LHCN-M2 (cell line): ENCODE data around the gene GIPR. TPM values are rescaled to one million over a fixed set of nuclear protein-coding genes. Genes with fewer than 3 reads are reported as not detected.

ENCODE experiments used
- DNase-seq: peaks from one replicate; pipeline ENCODE4 v3.0.0-alpha.2; 2012; ENCODE audit warnings: low read depth
- total RNA-seq: library from RNA; depleted of rRNA; stranded (reverse); fragments of >200 nt; gene quantifications from 2 replicates; pipeline ENCODE4 v1.2.3, GENCODE V29; 2014; rRNA removed

GIPR gene
- total RNA-seq, 1 experiment from 2014 or later = not detected

DNA sequence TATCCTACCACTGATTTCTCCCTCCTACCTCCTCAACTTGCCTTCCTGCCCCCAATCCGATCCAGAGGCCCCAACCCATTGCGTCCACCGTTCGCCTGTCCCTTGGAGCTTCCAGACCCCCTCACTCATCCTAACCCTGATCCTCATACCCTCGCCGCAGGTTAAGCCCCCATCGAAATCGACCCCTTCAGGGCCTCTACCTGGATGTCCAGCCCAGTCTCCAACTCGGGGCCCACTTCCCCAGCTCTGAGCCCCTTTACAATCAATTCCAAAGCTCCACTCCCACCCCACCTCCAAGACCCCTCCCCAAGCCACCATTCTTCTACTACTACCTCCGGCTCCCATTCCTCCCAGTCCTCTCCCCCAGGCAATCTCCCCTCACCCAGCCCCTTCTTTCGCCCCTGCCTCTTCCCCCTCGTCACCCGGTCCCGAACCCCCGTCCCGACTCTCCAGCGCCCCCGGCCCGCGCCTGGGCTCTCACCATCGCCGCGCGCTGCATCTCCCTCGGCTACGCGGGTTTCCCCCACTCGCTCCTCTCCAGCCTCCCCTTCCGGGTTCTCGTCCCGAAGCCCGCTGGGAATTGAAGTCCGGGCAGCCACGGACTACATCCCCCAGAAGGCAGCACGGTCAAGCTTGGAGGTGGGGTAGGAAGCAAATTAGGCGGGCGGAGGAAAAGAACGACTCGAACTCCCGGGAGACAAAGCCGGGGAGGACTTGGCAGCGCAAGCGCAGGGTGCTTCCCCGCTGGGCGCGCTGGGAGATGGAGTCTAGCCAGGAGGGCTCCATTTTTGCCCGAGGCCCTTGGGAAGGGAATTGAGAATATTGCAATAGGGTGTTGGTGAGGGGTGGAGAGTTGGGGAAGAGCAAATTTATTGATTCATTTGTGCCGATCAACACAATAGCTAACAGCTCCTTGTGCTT is 62.6 kb downstream of the GIPR start, which contains the start of gene FBXO46:
FBXO46 (minus strand) TSS at position 529 of the 921 bp plus-strand sequence. CDS start 17,401 bp downstream, outside the sequence.
- peak; percentile 99 for DNase-seq

Other genes with a start within 250 kb of the GIPR start
- 132 and 148 TPM in 2 replicates for gene ERCC1, start 244.3 kb upstream of the GIPR start, total RNA-seq
- gene FOSB, start 200.2 kb upstream of the GIPR start, total RNA-seq = 0.32 and 0.34 TPM in 2 replicates
- 22.9 and 39.7 TPM in 2 replicates for gene RTN2, start 171.2 kb upstream of the GIPR start, total RNA-seq
- 1.7 and 2.4 TPM in 2 replicates for gene PPM1N, start 169.8 kb upstream of the GIPR start, total RNA-seq
- gene VASP, start 160.7 kb upstream of the GIPR start, total RNA-seq = 102 and 127 TPM in 2 replicates
- gene OPA3, start 83.4 kb upstream of the GIPR start, total RNA-seq = 13.7 and 18.2 TPM in 2 replicates
- not detected in 2 replicates for gene GPR4, start 66.0 kb upstream of the GIPR start, total RNA-seq
- gene EML2, start 28.8 kb upstream of the GIPR start, total RNA-seq = 17.8 and 20.1 TPM in 2 replicates
- 208 and 273 TPM in 2 replicates for gene SNRPD2, start 23.7 kb downstream of the GIPR start, total RNA-seq
- 12.8 and 16.6 TPM in 2 replicates for gene QPCTL, start 24.4 kb downstream of the GIPR start, total RNA-seq
- gene FBXO46, start 62.7 kb downstream of the GIPR start, total RNA-seq = 8.4 and 11.5 TPM in 2 replicates
- gene MEIOSIN, start 65.2 kb downstream of the GIPR start, total RNA-seq = not detected in 2 replicates
- 7.9 and 8.7 TPM in 2 replicates for gene SIX5, start 101.0 kb downstream of the GIPR start, total RNA-seq
- 90.8 and 121 TPM in 2 replicates for gene DMPK, start 114.3 kb downstream of the GIPR start, total RNA-seq
- gene DMWD, start 124.6 kb downstream of the GIPR start, total RNA-seq = 34.0 and 36.4 TPM in 2 replicates
- 0.11 TPM in 1 of 2 replicates, not detected in the other for gene RSPH6A, start 147.1 kb downstream of the GIPR start, total RNA-seq
- 35.9 and 45.6 TPM in 2 replicates for gene SYMPK, start 194.9 kb downstream of the GIPR start, total RNA-seq
- not detected in 2 replicates for gene FOXA3, start 196.1 kb downstream of the GIPR start, total RNA-seq
- gene IRF2BP1, start 217.9 kb downstream of the GIPR start, total RNA-seq = 40.1 and 42.8 TPM in 2 replicates
- 3.2 and 3.5 TPM in 2 replicates for gene MYPOP, start 234.4 kb downstream of the GIPR start, total RNA-seq
- not detected in 2 replicates for gene NANOS2, start 246.6 kb downstream of the GIPR start, total RNA-seq